BJ (cell line): ENCODE data around the gene RAB5B. TPM values are rescaled to one million over a fixed set of nuclear protein-coding genes. Genes with fewer than 3 reads are reported as not detected.

Experiments
- CTCF ChIA-PET: fragments of 350-600 bp; formaldehyde crosslinking; extraction: SDS; loops from one replicate; lab custom pipeline; 2021; ENCODE audit warnings: antibody characterized with exemption, inconsistent platforms; lab: Yijun Ruan, JAX
- POLR2A ChIA-PET: fragments of 300-600 bp; sonication (Branson Sonifier 250); formaldehyde crosslinking; extraction: SDS; loops from one replicate; lab custom pipeline; 2021; ENCODE audit warnings: antibody characterized with exemption; lab: Charles Lee
- DNase-seq: peaks from one replicate; pipeline ENCODE4 v3.0.0-alpha.2; 2011; ENCODE audit warnings: low read depth
- H3K27me3 ChIP-seq: 2 replicates; pipeline ENCODE4 v1.6.0; 2011; ENCODE audit warnings: low read length; ENCODE audit not compliant: control insufficient read depth, insufficient read depth
- H3K36me3 ChIP-seq: 2 replicates; pipeline ENCODE4 v1.5.1; 2011; ENCODE audit warnings: low read length; ENCODE audit not compliant: control insufficient read depth, insufficient read depth
- H3K4me3 ChIP-seq: 2 replicates; pipeline ENCODE4 v1.5.1; 2011; ENCODE audit warnings: low read depth, mild to moderate bottlenecking, control low read depth, low read length
- polyA plus RNA-seq: library from polyadenylated mRNA; depleted of rRNA; stranded (reverse); fragments of >200 nt; gene quantifications from 2 replicates; pipeline ENCODE4 v1.2.3, GENCODE V29; 2011
- TF ChIP-seq, protein P1 (sequence below): IDR thresholded peaks from 2 replicates; pipeline ENCODE4 v1.5.1; 2011; ENCODE audit warnings: low read depth, mild to moderate bottlenecking, control low read depth, inconsistent platforms, low read length, moderate library complexity; ENCODE audit not compliant: insufficient read depth

Gene RAB5B
- polyA plus RNA-seq, 1 experiment: 117 TPM

DNA sequence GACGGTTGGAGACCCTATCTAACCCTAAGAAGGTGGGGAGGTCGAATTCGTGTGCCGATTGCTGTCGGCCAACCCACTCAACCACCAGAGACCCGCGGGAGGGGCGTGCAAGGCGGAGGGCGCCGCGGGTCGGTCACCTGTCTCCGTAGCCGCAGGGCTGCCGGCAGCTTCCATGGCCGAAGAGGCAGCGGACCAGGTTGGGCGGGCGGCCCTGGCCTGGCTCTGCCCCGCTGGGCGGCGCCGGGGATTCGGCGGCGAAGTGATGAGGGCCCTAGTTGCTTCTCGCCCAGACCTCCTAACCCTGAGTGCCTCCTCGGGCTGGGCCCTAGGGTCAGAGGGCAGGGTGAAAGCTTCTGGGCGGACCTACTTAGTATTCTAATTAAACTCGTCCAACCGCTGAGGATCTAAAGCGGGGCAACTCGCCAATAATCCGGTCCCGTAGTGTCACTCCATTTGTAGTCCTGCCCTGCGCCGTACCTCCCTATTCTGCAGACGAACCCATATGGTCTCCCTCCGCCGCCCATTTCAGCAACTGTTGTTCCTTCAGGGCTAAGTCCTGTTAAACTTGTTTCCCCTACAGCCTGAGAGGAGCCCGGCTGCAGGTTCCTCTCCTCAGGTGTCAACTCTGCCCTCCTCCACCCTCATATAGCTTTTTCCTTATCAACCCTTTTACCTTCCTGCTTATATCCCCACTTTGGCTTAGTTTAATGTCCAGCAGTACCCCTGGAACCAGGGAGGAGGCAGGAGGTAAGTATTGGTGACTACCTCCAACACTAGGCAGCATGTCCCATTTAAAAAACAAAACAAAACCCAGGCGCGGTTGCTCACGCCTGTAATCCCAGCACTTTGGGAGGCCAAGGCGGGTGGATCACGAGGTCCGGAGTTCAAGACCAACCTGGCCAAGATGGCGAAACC is 46.0 kb upstream of the RAB5B start, which contains the start of gene PYM1:
Gene PYM1 (minus strand): TSS at position 307 of the 915 bp plus-strand sequence. CDS start 133 bp downstream, at position 174.
- TF ChIP-seq, protein P1, sequence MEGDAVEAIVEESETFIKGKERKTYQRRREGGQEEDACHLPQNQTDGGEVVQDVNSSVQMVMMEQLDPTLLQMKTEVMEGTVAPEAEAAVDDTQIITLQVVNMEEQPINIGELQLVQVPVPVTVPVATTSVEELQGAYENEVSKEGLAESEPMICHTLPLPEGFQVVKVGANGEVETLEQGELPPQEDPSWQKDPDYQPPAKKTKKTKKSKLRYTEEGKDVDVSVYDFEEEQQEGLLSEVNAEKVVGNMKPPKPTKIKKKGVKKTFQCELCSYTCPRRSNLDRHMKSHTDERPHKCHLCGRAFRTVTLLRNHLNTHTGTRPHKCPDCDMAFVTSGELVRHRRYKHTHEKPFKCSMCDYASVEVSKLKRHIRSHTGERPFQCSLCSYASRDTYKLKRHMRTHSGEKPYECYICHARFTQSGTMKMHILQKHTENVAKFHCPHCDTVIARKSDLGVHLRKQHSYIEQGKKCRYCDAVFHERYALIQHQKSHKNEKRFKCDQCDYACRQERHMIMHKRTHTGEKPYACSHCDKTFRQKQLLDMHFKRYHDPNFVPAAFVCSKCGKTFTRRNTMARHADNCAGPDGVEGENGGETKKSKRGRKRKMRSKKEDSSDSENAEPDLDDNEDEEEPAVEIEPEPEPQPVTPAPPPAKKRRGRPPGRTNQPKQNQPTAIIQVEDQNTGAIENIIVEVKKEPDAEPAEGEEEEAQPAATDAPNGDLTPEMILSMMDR: no peak
- Histone ChIP-seq H3K4me3 (peak within 1 kb of the TSS; percentile 78), H3K36me3 (no peaks in the 10 kb centered on the region), H3K27me3 (no peaks in the 10 kb centered on the region)
- CTCF ChIA-PET: interaction anchor here (0.6 to 4.4 kb wide), 17 partner anchors 11 to 198 kb away, joined by 3 to 30 read pairs (median 9); partner anchors contain the start of genes CD63, DNAJC14, MMP19 and ORMDL2
- DNase-seq: no peak
- POLR2A ChIA-PET: no interaction called here

GRCh38 chr12:55929306-55929791 is 44.5 kb upstream of the RAB5B start:
- ChIA-PET CTCF (interaction anchor here (1.0 to 8.5 kb wide), 6 partner anchors 10 to 190 kb away, joined by 3 to 86 read pairs (median 12); partner anchors contain the start of genes DNAJC14 and GDF11), POLR2A (no interaction called here)
- H3K36me3 ChIP-seq: no peaks in the 10 kb centered on the region
- DNase-seq: no peak
- no peaks in the 10 kb centered on the region for H3K27me3 ChIP-seq
- no peak overlapping the region for H3K4me3 ChIP-seq
- TF ChIP-seq, protein P1: no peak

DNA sequence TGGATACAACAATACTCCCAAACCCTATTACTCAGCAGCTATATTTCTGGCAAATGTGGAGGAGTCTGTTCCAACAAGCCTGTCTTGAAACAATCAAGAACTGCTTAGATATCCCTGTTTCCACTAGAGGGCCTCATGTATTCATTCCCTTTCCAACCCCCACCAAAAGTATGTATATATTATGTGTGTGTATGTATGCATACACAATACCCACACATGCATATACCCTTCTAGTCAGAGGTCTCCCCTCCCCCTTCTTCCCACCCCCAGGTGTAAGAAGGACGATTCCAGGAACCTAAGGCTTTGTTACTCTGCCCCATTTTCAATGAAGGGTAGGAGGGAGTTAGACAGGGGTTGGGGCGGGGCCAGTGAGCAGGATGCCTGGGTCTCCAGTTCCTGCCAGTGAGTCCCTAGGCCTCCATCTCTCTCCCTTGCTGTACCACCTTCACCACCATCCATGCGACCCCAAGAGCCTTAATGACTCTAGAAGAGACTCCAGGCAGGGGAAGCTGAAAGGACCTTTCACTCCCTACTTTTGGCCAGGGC is 43.0 kb upstream of the RAB5B start, which contains the start of gene DGKA:
Gene DGKA (plus strand): TSS at position 392 of the 546 bp plus-strand sequence. CDS start 5,342 bp downstream, outside the sequence.
- POLR2A ChIA-PET: interaction anchor here (0.6 kb wide), 1 partner anchor 57 kb away, joined by 3 read pairs; no protein-coding TSS in a partner anchor
- peak within 1 kb of the TSS; percentile 79 for H3K4me3 ChIP-seq
- H3K36me3 ChIP-seq: no peaks in the 10 kb centered on the region
- TF ChIP-seq, protein P1: peak; percentile 72
- H3K27me3 ChIP-seq: no peaks in the 10 kb centered on the region
- CTCF ChIA-PET: interaction anchor here (0.6 to 8.5 kb wide), 15 partner anchors 9 to 1125 kb away, joined by 3 to 86 read pairs (median 3); partner anchors contain the start of genes DNAJC14 and GDF11
- DNase-seq: no peak

- no peaks in the 10 kb centered on the region for H3K27me3 ChIP-seq
- no peak for DNase-seq
- POLR2A ChIA-PET: interaction anchor here (0.6 kb wide), 1 partner anchor 113 kb away, joined by 3 read pairs; no protein-coding TSS in a partner anchor
These were observed 42.5 kb upstream of the RAB5B start for GRCh38 chr12:55931317-55931779.

More at GRCh38 chr12:55931317-55931779, 42.5 kb upstream of the RAB5B start:
- H3K36me3 ChIP-seq: no peaks in the 10 kb centered on the region
- TF ChIP-seq, protein P1: no peak
- CTCF ChIA-PET: interaction anchor here (0.6 to 8.5 kb wide), 7 partner anchors 8 to 1125 kb away, joined by 3 to 86 read pairs (median 4); partner anchors contain the start of genes DNAJC14 and GDF11
- H3K4me3 ChIP-seq: peak overlapping the region; percentile 79
